Dermis microvascular lymphatic vessel endothelial cell (primary cell): ENCODE data around the gene FGFR1OP2. TPM values are rescaled to one million over a fixed set of nuclear protein-coding genes. Genes with fewer than 3 reads are reported as not detected.
"Not testable (repeated sequence)": the region's sequence is repeated elsewhere in the genome, so short reads cannot be mapped to it uniquely, and the experiment has no call there.

Experiments
- DNase-seq, 2 donors: peaks; one replicate each; pipeline versions ENCODE4 v3.0.0 to v3.0.0-alpha.2; 2010; ENCODE audit warnings: low read depth in 2 of 2
- total RNA-seq: library from RNA; depleted of rRNA; stranded (reverse); fragments of >200 nt; gene quantifications from 2 replicates; pipeline ENCODE4 v1.2.1, GENCODE V29; 2014

The FGFR1OP2 gene
- total RNA-seq, result 60.1 and 68.7 TPM in 2 replicates

DNA sequence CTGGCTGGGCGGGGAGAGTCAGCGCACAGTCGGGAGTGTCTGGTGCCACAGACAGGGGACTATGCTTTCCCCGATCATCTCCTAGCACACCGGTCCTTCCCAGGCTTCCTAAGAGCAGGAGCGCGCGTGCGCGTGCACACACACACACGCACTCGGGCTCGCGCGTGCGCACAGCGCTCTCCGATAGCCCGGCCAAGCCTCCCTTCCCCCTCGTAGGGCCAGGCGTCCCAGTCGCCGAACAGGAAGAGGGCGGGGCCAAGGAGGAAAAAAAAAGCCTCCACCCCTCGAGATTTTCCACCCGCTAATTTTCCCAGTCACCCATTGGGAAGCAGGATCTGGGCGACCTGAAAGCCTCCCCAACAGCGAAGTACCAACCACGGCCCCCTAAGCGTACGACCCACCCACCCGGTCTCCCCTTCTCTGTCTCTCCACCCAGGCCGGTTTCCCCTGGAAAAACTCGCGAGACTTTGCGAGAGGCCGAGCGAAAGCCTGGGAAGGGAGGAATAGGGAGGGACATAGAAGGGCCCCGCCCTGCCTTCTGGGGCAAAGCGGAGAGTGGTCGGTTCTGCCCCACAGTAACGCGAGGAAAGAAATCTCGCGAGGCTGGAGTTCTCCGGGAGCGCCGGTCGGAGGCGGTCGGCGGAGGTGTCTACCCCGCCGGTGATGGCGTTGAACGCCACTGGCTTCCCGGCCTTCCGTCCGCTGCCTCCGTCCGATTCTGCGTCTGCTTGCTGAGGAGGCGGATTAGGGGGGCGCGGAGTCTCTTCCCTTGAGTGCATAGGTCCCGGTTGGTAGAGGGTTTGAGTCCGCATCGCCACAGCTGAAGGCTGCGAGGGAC is at the start of gene FGFR1OP2, which contains the start of gene INTS13:
FGFR1OP2 (plus strand) TSS at position 608 of the 838 bp plus-strand sequence. CDS start 15,689 bp downstream, outside the sequence.
INTS13 (minus strand) TSS at position 119 of the 838 bp plus-strand sequence. CDS start 1,178 bp downstream, outside the sequence.
- DNase-seq, result peak; percentile 98 to 99

- no peak for DNase-seq
These were observed 47.5 kb upstream of the FGFR1OP2 start for GRCh38 chr12:26890784-26891183.

- DNase-seq, result no peak
These were observed 46.6 kb upstream of the FGFR1OP2 start for GRCh38 chr12:26891704-26892103.

- no peak for DNase-seq
These were observed 42.6 kb upstream of the FGFR1OP2 start for GRCh38 chr12:26895672-26896071.

DNA sequence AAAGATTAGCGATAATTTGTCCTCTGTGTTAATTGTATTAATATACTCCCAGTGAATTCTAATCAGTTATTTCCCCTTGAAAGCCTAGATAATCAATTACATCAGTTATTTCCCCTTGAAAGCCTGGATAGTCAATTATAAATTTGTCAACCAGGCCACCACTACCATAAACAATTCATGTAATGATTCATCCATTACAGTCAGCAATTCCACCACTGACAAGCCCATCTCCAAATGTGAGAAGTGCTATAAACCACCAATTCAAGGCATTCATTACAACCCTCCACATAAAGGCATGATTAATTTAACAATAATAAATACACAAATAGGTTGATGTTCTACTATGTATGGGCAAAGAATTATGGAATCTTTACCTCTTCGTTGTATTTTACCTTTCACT is 41.4 kb upstream of the FGFR1OP2 start:
- DNase-seq, result no peak

DNA sequence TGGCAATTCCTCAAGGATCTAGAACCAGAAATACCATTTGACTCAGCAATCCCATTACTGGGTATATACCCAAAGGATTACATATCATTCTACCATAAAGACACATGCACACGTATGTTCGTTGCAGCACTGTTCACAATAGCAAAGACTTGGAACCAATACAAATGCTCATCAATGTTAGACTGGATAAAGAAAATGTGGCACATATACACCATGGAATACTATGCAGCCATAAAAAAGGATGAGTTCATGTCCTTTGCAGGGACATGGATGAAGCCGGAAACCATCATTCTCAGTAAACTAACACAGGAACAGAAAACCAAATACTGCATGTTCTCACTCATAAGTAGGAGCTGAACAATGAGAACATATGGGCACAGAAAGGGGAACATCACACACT is 34.9 kb upstream of the FGFR1OP2 start:
- DNase-seq, result not testable (repeated sequence)

DNA sequence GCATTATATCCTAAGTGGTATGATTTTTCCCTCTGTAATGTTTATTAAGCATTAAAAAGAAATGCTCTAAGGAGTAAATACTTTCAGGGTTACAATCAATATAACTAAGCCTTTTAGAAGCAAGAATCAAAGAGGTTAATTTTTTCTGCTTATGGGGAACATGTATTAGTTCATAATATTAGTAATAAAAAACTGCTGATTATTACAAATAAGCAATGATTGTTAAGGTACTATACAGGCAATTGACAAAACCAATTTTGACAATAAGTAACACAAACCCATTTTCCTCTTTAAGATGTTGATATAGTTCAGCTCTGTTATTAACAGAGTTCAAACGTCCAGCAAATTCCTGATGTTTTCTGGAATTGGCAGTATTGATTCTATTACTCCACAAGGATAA is 32.2 kb upstream of the FGFR1OP2 start:
- DNase-seq, result no peak

- DNase-seq, result no peak
These were observed 31.6 kb upstream of the FGFR1OP2 start for GRCh38 chr12:26906704-26907103.

DNA sequence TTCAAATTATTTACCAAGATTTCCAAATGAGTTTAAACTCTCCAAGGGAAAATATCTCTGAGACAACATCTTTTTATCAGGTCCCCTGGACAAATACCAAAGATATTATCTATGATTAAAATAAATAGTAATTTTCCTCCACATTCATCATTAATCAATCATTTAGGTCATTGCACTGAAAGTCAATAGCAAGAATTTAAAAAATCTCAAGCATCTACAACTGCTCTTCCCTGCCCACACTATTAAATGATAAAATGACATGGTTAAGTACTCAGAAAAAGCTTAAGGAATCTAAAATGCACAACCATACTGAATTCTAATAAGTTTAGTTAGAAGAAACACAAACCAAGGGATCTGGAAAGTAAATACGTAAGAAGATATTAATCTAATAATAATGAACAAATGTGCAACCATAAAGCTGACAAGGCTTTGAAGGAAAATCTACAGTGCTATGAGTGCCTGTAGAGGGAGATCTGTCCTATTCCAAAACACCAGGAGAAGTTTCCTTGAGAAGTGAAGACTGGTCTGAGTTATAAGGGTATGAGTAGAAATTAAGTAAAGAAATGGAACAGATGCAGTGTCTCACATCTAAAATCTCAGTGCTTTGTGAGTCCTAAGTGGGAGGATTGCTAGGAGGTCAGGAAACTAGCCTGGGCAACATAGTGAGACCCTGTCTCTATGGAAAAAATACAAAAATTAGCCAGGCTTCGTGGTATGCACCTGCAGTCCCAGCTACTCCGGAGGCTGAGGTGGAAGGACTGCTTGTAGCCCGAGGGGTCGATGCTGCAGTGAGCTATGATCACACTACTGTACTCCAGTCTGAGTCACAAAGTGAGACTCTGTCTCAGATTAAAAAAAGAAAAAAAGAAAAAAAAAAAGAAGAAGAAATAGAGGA is 19.7 kb upstream of the FGFR1OP2 start:
- DNase-seq, result no peak

GRCh38 chr12:26919216-26919555 is 19.1 kb upstream of the FGFR1OP2 start:
- DNase-seq, result no peak

DNA sequence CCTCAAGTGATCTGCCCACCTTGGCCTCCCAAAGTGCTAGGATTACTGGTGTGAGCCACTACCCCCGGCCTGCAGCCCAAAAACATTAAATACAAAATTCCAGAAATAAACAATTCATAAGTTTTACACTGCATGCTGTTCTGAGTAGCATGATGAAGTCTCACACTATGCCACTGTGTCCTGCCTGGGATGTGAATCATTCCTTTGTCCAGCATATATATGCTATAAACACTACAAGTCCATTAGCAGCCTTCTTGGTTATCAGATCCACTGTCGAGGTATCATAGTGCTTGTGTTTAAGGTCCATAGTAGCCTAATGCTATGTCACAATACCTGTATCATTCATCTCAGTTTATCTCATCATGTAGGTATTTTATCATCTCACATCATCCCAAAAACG is 16.4 kb upstream of the FGFR1OP2 start:
- no peak for DNase-seq

DNA sequence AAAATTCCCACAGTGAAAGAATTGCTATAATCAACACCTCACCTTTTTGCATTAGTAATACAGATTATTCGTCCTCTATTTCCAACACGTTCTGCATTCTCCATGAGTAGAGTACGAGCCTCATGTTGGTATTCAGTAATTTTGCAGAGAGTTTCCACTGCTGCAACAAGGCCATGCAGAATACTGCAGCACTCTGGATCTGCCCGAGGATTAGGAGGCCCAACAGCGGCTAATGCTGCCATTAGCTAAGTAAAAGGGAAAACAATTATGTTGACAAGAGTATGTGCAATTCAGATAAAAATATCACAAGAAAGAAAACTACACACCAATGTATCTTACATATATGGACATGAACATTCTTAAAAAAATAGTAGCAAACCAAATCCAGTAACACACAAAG is 9.6 kb upstream of the FGFR1OP2 start:
- no peak for DNase-seq

DNA sequence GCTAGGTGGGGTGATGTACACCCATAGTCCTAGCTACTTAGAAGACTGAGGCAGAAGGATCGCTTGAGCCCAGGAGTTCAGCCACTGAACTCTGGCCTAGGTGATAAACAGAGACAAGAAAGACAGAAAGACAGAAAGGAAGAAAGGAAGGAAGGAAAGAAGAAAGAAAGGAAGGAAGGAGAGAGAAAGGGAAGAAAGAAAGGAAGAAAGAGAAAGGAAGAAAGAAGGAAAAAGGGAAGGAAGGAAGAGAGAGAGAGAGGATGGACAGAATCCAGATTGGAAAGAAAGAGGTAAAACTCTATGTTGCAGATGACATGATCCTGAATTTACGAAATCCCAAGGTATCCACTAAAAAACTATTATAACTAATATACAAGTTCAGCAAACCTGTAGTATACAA is 8.7 kb upstream of the FGFR1OP2 start:
- no peak for DNase-seq

DNA sequence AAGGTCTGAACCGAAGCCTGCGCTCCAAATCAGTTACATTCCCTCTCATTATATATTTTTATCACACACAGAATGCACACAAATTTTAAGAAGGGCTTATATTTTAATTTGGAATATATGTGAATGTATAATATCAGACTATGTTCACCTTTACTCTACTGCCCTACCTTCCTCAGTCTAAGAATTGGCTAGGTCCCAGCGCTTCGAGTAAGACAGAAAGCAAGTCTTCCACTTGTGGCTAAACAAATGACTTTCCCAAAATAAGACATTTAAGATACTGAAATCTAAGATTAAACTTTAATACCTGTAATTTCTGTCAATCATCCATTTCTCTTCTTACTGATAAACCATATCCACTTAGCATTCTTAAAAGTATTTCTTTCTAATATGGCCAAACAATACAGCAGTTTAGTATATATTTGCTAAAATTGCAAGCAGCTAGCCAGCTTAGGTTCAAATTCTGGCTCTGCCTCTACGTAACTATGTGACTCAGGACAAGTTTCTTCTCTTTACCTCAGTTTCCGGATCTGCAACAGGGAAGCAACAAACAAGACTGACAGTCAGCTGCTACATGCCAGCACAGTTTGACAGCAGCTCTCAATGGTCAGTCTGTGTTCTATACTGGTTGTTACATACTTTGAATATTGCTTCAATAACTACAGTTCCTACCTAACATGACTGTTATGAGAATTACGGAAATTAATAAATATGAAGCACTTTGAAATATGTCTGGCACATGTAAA is 2.5 kb upstream of the FGFR1OP2 start:
- DNase-seq, result peak in 1 of 2 donors; percentile 34

- DNase-seq, result no peak
These were observed 1.5 kb upstream of the FGFR1OP2 start for GRCh38 chr12:26936559-26937442.

DNA sequence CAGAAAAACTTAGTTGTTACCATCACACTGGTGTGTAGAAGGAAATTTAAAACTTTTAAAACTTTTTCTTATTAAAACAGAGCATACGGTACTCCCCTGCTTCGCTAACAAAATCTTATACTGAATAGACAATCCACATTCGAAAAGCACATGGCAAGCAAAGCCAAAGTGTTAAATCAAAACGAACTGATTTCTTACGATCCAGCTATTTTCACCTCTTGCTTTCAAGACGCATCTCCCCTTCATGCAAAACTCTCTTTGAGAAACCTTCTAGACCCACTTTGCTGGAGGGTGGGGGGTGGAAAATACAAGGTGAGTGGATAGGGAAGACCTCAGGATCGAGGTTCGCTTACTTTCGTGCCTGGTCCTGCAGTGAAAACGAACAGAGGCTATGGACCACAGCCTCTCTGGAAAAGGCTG is 817 bp upstream of the FGFR1OP2 start:
- no peak for DNase-seq

DNA sequence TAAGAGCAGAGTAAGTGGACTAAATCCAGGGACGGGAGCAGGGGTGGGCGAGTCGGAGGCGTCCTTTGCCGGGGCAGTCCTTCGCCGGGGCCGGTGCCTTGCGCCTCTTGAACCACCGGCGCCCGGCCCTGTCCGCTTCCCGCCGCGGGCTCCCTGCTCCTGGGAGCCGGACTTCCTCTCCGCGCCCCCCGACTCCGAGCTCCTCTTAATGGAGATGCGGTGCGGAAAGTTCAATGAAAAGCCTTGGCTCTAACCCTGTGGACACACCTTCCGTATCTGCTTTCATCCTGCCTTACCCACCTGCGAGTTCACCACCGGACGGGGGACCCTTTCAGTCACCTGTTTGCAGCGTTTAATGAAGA is 412 bp downstream of the FGFR1OP2 start:
- no peak for DNase-seq

- DNase-seq, result peak in 1 of 2 donors; percentile 22
These were observed 1.0 kb downstream of the FGFR1OP2 start for GRCh38 chr12:26939192-26939832.

DNA sequence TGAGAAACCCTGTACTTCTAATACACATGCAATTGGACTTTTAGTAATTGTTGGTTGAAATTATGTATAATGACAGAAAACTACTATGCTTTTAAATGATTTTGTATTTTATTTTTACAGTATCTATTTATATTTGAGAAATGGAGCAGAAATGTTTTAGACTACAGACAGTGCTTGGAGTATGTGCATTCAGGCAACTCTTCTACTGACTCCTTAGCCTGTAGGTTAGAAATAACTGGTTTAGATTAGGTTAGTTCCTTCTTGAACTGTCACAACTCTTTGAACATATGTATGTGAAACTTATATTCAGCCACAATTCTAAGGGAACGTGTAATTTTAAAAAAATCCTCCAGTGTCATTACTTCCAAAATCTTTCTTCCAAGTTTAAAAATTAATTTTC is 1.7 kb downstream of the FGFR1OP2 start:
- no peak for DNase-seq
